IMR-90 (cell line): ENCODE data around the gene POLR1G.

Experiments
- CTCF ChIP-seq: conservative IDR thresholded peaks from 2 replicates; pipeline ENCODE4 v1.5.1; 2012; ENCODE audit warnings: mild to moderate bottlenecking, low read depth, low read length, improper control_type of control experiment
- RAD21 ChIP-seq: IDR thresholded peaks from 2 replicates; pipeline ENCODE4 v1.6.1; 2012; ENCODE audit warnings: low read length, improper control_type of control experiment

- no peak for TF ChIP-seq CTCF
- TF ChIP-seq RAD21 = no peak
These were observed 38.3 kb upstream of the POLR1G start for GRCh38 chr19:45368127-45368526.
